KMS-11 (cell line): ENCODE measurements around the gene SULT4A1.

Source experiments
- H2AFZ ChIP-seq: fragments of 200-600 bp; sonication (generic); 2 replicates; pipeline ENCODE4 v1.6.1; 2016; ENCODE audit warnings: antibody characterized with exemption, mixed run types, low read depth
- H3K27ac ChIP-seq: fragments of 200-600 bp; sonication (generic); 2 replicates; pipeline ENCODE4 v1.6.1; 2016; ENCODE audit warnings: mild to moderate bottlenecking, mixed run types
- H3K27me3 ChIP-seq: fragments of 200-600 bp; sonication (generic); 2 replicates; pipeline ENCODE4 v1.6.1; 2017; ENCODE audit warnings: mild to moderate bottlenecking, low read depth, mixed run types, moderate library complexity; ENCODE audit not compliant: insufficient read depth
- H3K36me3 ChIP-seq: fragments of 200-600 bp; sonication (generic); 2 replicates; pipeline ENCODE4 v1.6.1; 2017; ENCODE audit warnings: mild to moderate bottlenecking, mixed run types; ENCODE audit not compliant: insufficient read depth
- H3K4me1 ChIP-seq: fragments of 200-600 bp; sonication (generic); 2 replicates; pipeline ENCODE4 v1.6.1; 2016; ENCODE audit warnings: mild to moderate bottlenecking, low read depth, mixed run types; ENCODE audit not compliant: poor library complexity, severe bottlenecking
- H3K4me2 ChIP-seq: fragments of 200-600 bp; sonication (generic); 2 replicates; pipeline ENCODE4 v1.7.0; 2016; ENCODE audit warnings: mild to moderate bottlenecking, mixed run types
- H3K4me3 ChIP-seq: fragments of 200-600 bp; sonication (generic); IDR thresholded peaks from 2 replicates; pipeline ENCODE4 v1.6.1; 2017; ENCODE audit warnings: low read depth, low read length, mixed read lengths; ENCODE audit not compliant: insufficient read depth
- H3K79me2 ChIP-seq: fragments of 200-600 bp; sonication (generic); 2 replicates; pipeline ENCODE4 v1.6.1; 2016; ENCODE audit warnings: low read depth, mixed run types; ENCODE audit not compliant: insufficient read depth
- H3K9ac ChIP-seq: fragments of 200-600 bp; sonication (generic); 2 replicates; pipeline ENCODE4 v1.6.1; 2016; ENCODE audit warnings: mild to moderate bottlenecking, mixed run types
- H4K20me1 ChIP-seq: fragments of 200-600 bp; sonication (generic); 2 replicates; pipeline ENCODE4 v1.6.1; 2016; ENCODE audit warnings: mild to moderate bottlenecking, mixed run types; ENCODE audit not compliant: insufficient read depth
- TF ChIP-seq, protein P1 (sequence below): fragments of 200-600 bp; sonication (generic); conservative IDR thresholded peaks from 2 replicates; pipeline ENCODE4 v1.6.1; 2017; ENCODE audit warnings: low read depth, mild to moderate bottlenecking, antibody characterized with exemption, low read length, moderate library complexity, mixed read lengths

SULT4A1 gene

GRCh38 chr22:43854121-43854785 is 8.1 kb downstream of the SULT4A1 start:
- Histone ChIP-seq H3K4me1 (no peaks in the 10 kb centered on the region), H3K27me3 (peaks cover 18% of the 10 kb centered on the region; the same call in 1 of the 2 replicates), H3K36me3 (no peaks in the 10 kb centered on the region), H3K9ac (no peak overlapping the region), H3K27ac (no peak overlapping the region), H3K4me3 (no peak overlapping the region), H3K4me2 (no peak overlapping the region), H3K79me2 (no peaks in the 10 kb centered on the region), H4K20me1 (no peaks in the 10 kb centered on the region), H2AFZ (no peak overlapping the region)
- TF ChIP-seq, protein P1, sequence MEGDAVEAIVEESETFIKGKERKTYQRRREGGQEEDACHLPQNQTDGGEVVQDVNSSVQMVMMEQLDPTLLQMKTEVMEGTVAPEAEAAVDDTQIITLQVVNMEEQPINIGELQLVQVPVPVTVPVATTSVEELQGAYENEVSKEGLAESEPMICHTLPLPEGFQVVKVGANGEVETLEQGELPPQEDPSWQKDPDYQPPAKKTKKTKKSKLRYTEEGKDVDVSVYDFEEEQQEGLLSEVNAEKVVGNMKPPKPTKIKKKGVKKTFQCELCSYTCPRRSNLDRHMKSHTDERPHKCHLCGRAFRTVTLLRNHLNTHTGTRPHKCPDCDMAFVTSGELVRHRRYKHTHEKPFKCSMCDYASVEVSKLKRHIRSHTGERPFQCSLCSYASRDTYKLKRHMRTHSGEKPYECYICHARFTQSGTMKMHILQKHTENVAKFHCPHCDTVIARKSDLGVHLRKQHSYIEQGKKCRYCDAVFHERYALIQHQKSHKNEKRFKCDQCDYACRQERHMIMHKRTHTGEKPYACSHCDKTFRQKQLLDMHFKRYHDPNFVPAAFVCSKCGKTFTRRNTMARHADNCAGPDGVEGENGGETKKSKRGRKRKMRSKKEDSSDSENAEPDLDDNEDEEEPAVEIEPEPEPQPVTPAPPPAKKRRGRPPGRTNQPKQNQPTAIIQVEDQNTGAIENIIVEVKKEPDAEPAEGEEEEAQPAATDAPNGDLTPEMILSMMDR = no peak

GRCh38 chr22:43853328-43853931 is 8.9 kb downstream of the SULT4A1 start:
- TF ChIP-seq, protein P1 = no peak
- Histone ChIP-seq H3K27ac (no peak overlapping the region), H3K36me3 (no peaks in the 10 kb centered on the region), H3K4me2 (no peak overlapping the region), H2AFZ (no peak overlapping the region), H3K4me3 (no peak overlapping the region), H4K20me1 (no peaks in the 10 kb centered on the region), H3K27me3 (peaks cover 19% of the 10 kb centered on the region; the same call in 1 of the 2 replicates), H3K79me2 (no peaks in the 10 kb centered on the region), H3K9ac (no peak overlapping the region), H3K4me1 (no peaks in the 10 kb centered on the region)

GRCh38 chr22:43852573-43853327 is 9.6 kb downstream of the SULT4A1 start:
- Histone ChIP-seq H3K27ac (no peak overlapping the region), H3K4me2 (no peak overlapping the region), H3K36me3 (no peaks in the 10 kb centered on the region), H4K20me1 (no peaks in the 10 kb centered on the region), H3K4me1 (no peaks in the 10 kb centered on the region), H2AFZ (no peak overlapping the region), H3K4me3 (no peak overlapping the region), H3K9ac (no peak overlapping the region), H3K79me2 (no peaks in the 10 kb centered on the region), H3K27me3 (peaks cover 19% of the 10 kb centered on the region; the same call in 1 of the 2 replicates)
- TF ChIP-seq, protein P1 = no peak

- Histone ChIP-seq H3K9ac (no peak overlapping the region), H4K20me1 (no peaks in the 10 kb centered on the region), H3K4me2 (no peak overlapping the region), H3K27ac (no peak overlapping the region), H3K4me1 (no peaks in the 10 kb centered on the region), H3K4me3 (no peak overlapping the region), H3K27me3 (peaks cover 19% of the 10 kb centered on the region; the same call in 1 of the 2 replicates), H2AFZ (no peak overlapping the region), H3K36me3 (no peaks in the 10 kb centered on the region), H3K79me2 (no peaks in the 10 kb centered on the region)
- TF ChIP-seq, protein P1 = no peak
Observed at GRCh38 chr22:43851979-43852307, 10.4 kb downstream of the SULT4A1 start.
